HG03521 (cell line): ENCODE results near the gene GLI3.

Experiments used
- ATAC-seq: cut with Tn5 transposase; IDR thresholded peaks from one replicate; pipeline ENCODE4 v1.9.1; 2021; ENCODE audit warnings: mild to moderate bottlenecking, moderate library complexity; ENCODE audit not compliant: unreplicated experiment

GLI3 gene

GRCh38 chr7:42055171-42055570, 181.8 kb downstream of the GLI3 start:
- no peak for ATAC-seq

- ATAC-seq = no peak
Observed at GRCh38 chr7:42053834-42054233, 183.2 kb downstream of the GLI3 start.

GRCh38 chr7:42049761-42050160, 187.2 kb downstream of the GLI3 start:
- no peak for ATAC-seq

- ATAC-seq = no peak
Observed at GRCh38 chr7:42046483-42046882, 190.5 kb downstream of the GLI3 start.

GRCh38 chr7:42045961-42046360, 191.0 kb downstream of the GLI3 start:
- no peak for ATAC-seq

- ATAC-seq = no peak
Observed at GRCh38 chr7:42039921-42040320, 197.1 kb downstream of the GLI3 start.

- ATAC-seq = no peak
Observed at GRCh38 chr7:42035210-42035609, 201.8 kb downstream of the GLI3 start.

GRCh38 chr7:42033480-42033879, 203.5 kb downstream of the GLI3 start:
- ATAC-seq = no peak

GRCh38 chr7:42029405-42029804, 207.6 kb downstream of the GLI3 start:
- no peak for ATAC-seq

- ATAC-seq = no peak
Observed at GRCh38 chr7:42027521-42027920, 209.5 kb downstream of the GLI3 start.

GRCh38 chr7:42026622-42027197, 210.3 kb downstream of the GLI3 start:
- no peak for ATAC-seq

- ATAC-seq = no peak
Observed at GRCh38 chr7:42025635-42026375, 211.2 kb downstream of the GLI3 start.

GRCh38 chr7:42024537-42024936, 212.5 kb downstream of the GLI3 start:
- ATAC-seq = no peak

GRCh38 chr7:42023262-42023661, 213.7 kb downstream of the GLI3 start:
- no peak for ATAC-seq

GRCh38 chr7:42022791-42023190, 214.2 kb downstream of the GLI3 start:
- ATAC-seq = no peak

GRCh38 chr7:42022056-42022455, 215.0 kb downstream of the GLI3 start:
- no peak for ATAC-seq

- no peak for ATAC-seq
Observed at GRCh38 chr7:42021631-42022030, 215.4 kb downstream of the GLI3 start.

GRCh38 chr7:42020061-42020460, 216.9 kb downstream of the GLI3 start:
- ATAC-seq = no peak

GRCh38 chr7:42017349-42017986, 219.5 kb downstream of the GLI3 start:
- no peak for ATAC-seq

- no peak for ATAC-seq
Observed at GRCh38 chr7:42016517-42016916, 220.5 kb downstream of the GLI3 start.

GRCh38 chr7:42014625-42015618, 222.1 kb downstream of the GLI3 start:
- ATAC-seq = no peak
